Natural killer cell (primary cell): ENCODE results near the gene SESN1. TPM values are rescaled to one million over a fixed set of nuclear protein-coding genes. Genes with fewer than 3 reads are reported as not detected.

Experiments used
- ATAC-seq, 3 donors: fragments of 150-1000 bp in 2 of 3; fragments of 200-7000 bp in 1 of 3; cut with Tn5 transposase; 1 replicate in 1 of 3; 2 replicates in 2 of 3; pipeline ENCODE4 v1.10.0; 2021; ENCODE audit warnings: mild to moderate bottlenecking in 2 of 3, moderate library complexity in 2 of 3
- DNase-seq, 2 donors: peaks; one replicate each; pipeline versions ENCODE4 v3.0.0 to v3.0.0-alpha.2; 2013 to 2021; ENCODE audit warnings: mixed read lengths in 1 of 2
- H3K27ac ChIP-seq: one replicate; pipeline ENCODE4 v1.5.1; 2013; ENCODE audit warnings: mild to moderate bottlenecking, low read length
- H3K27me3 ChIP-seq: one replicate; pipeline ENCODE4 v1.6.1; 2013; ENCODE audit warnings: low read length; ENCODE audit not compliant: control insufficient read depth, insufficient read depth
- H3K36me3 ChIP-seq: one replicate; pipeline ENCODE4 v1.6.1; 2013; ENCODE audit warnings: low read length; ENCODE audit not compliant: control insufficient read depth, insufficient read depth
- H3K4me1 ChIP-seq: one replicate; pipeline ENCODE4 v1.6.1; 2013; ENCODE audit warnings: low read length; ENCODE audit not compliant: control insufficient read depth, insufficient read depth
- H3K4me3 ChIP-seq: one replicate; pipeline ENCODE4 v1.5.1; 2013; ENCODE audit warnings: low read length
- H3K9me3 ChIP-seq: one replicate; pipeline ENCODE4 v1.6.1; 2013; ENCODE audit warnings: low read length; ENCODE audit not compliant: control insufficient read depth, insufficient read depth
- H3K27ac Mint-ChIP-seq, 2 donors: one replicate each; pipeline ENCODE4 v1.8.0; 2022; ENCODE audit warnings: mild to moderate bottlenecking in 2 of 2, mixed read lengths in 2 of 2, moderate library complexity in 1 of 2
- H3K27me3 Mint-ChIP-seq, 2 donors: one replicate each; pipeline ENCODE4 v1.8.0; 2022; ENCODE audit warnings: low read depth in 2 of 2, mixed read lengths in 2 of 2
- H3K36me3 Mint-ChIP-seq: one replicate; pipeline ENCODE4 v1.8.0; 2022; ENCODE audit warnings: mixed read lengths
- H3K4me1 Mint-ChIP-seq, 2 donors: one replicate each; pipeline ENCODE4 v1.8.0; 2022; ENCODE audit warnings: mixed read lengths in 2 of 2
- H3K4me3 Mint-ChIP-seq: one replicate; pipeline ENCODE4 v1.8.0; 2022; ENCODE audit warnings: mild to moderate bottlenecking, moderate library complexity, mixed read lengths
- H3K9me3 Mint-ChIP-seq, 2 donors: one replicate each; pipeline ENCODE4 v1.8.0; 2022; ENCODE audit warnings: mixed read lengths in 2 of 2
- WGBS: methylation state at CpG from one replicate; pipeline ENCODE4 v1.1.7; 2013; ENCODE audit warnings: missing lambda C conversion rate; ENCODE audit not compliant: insufficient coverage; 5-methylcytosine and 5-hydroxymethylcytosine counted together
- intact Hi-C: fragments of 100-400 bp; cut with micrococcal nuclease; formaldehyde crosslinking; loops from one replicate; pipeline ENCODE4 v1.14.2; 2022
- total RNA-seq, 4 donors: library from RNA; stranded (reverse); fragments of 120-200 nt in 1 of 4; gene quantifications; one replicate each; pipeline versions ENCODE4 v1.2.3 to v1.2.4, GENCODE V29; 2013 to 2022
- TF ChIP-seq, protein P1 (sequence below): fragments of 200-600 bp; IDR thresholded peaks from one replicate; pipeline ENCODE4 v1.8.0; 2022; ENCODE audit warnings: antibody characterized with exemption

The SESN1 gene
- total RNA-seq, 3 donors from 2014 or later (not counting 1 experiment from before 2014, with no cell fraction given): 52.9 to 106 (median 68.9) TPM

GRCh38 chr6:108996208-108996607, 98.4 kb downstream of the SESN1 start:
- no peak for ATAC-seq
- H3K27ac ChIP-seq: no peak overlapping the region
- no peak overlapping the region for H3K27ac Mint-ChIP-seq
- H3K36me3 Mint-ChIP-seq: peaks cover 26% of the 10 kb centered on the region
- H3K4me1 ChIP-seq: no peaks in the 10 kb centered on the region
- no peaks in the 10 kb centered on the region for H3K9me3 Mint-ChIP-seq
- no peaks in the 10 kb centered on the region for H3K9me3 ChIP-seq
- no peak overlapping the region for H3K4me3 ChIP-seq
- H3K27me3 ChIP-seq: no peaks in the 10 kb centered on the region
- peaks cover 2 to 14% of the 10 kb centered on the region in 2 donors for H3K4me1 Mint-ChIP-seq
- no peak overlapping the region for H3K4me3 Mint-ChIP-seq
- TF ChIP-seq, protein P1, sequence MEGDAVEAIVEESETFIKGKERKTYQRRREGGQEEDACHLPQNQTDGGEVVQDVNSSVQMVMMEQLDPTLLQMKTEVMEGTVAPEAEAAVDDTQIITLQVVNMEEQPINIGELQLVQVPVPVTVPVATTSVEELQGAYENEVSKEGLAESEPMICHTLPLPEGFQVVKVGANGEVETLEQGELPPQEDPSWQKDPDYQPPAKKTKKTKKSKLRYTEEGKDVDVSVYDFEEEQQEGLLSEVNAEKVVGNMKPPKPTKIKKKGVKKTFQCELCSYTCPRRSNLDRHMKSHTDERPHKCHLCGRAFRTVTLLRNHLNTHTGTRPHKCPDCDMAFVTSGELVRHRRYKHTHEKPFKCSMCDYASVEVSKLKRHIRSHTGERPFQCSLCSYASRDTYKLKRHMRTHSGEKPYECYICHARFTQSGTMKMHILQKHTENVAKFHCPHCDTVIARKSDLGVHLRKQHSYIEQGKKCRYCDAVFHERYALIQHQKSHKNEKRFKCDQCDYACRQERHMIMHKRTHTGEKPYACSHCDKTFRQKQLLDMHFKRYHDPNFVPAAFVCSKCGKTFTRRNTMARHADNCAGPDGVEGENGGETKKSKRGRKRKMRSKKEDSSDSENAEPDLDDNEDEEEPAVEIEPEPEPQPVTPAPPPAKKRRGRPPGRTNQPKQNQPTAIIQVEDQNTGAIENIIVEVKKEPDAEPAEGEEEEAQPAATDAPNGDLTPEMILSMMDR: no peak
- intact Hi-C loops: no loop called here
- peaks cover 83% of the 10 kb centered on the region for H3K36me3 ChIP-seq
- DNase-seq: no peak
- no CpG with 5 or more reads among the region's 1 CpG for WGBS
- no peaks in the 10 kb centered on the region for H3K27me3 Mint-ChIP-seq

GRCh38 chr6:108995296-108995695, 99.3 kb downstream of the SESN1 start:
- DNase-seq: no peak

GRCh38 chr6:108993876-108994275, 100.8 kb downstream of the SESN1 start:
- whole genome bisulfite sequencing: 93% methylated on average over 2 of the region's 3 CpGs
- no peaks in the 10 kb centered on the region for H3K9me3 ChIP-seq
- no peaks in the 10 kb centered on the region for H3K4me1 ChIP-seq
- no peaks in the 10 kb centered on the region for H3K27me3 Mint-ChIP-seq
- peak overlapping the region in 1 of 2 donors; percentile 23 for H3K27ac Mint-ChIP-seq
- intact Hi-C loops: no loop called here
- H3K9me3 Mint-ChIP-seq: no peaks in the 10 kb centered on the region
- no peak overlapping the region for H3K4me3 ChIP-seq
- peaks cover 0 to 6% of the 10 kb centered on the region in 2 donors for H3K4me1 Mint-ChIP-seq
- peaks cover 88% of the 10 kb centered on the region for H3K36me3 ChIP-seq
- no peak for DNase-seq
- ATAC-seq: no peak
- H3K27me3 ChIP-seq: no peaks in the 10 kb centered on the region
- TF ChIP-seq, protein P1: no peak
- no peak overlapping the region for H3K27ac ChIP-seq
- peaks cover 32% of the 10 kb centered on the region for H3K36me3 Mint-ChIP-seq
- H3K4me3 Mint-ChIP-seq: no peak overlapping the region

More at GRCh38 chr6:108995296-108995695, 99.3 kb downstream of the SESN1 start:
- H3K36me3 Mint-ChIP-seq: peaks cover 34% of the 10 kb centered on the region
- peaks cover 90% of the 10 kb centered on the region for H3K36me3 ChIP-seq
- H3K4me3 Mint-ChIP-seq: no peak overlapping the region
- H3K27me3 ChIP-seq: no peaks in the 10 kb centered on the region
- no peak overlapping the region for H3K27ac ChIP-seq
- TF ChIP-seq, protein P1: no peak
- intact Hi-C loops: no loop called here
- H3K4me1 Mint-ChIP-seq: peaks cover 0 to 12% of the 10 kb centered on the region in 2 donors
- no peaks in the 10 kb centered on the region for H3K27me3 Mint-ChIP-seq
- H3K4me1 ChIP-seq: no peaks in the 10 kb centered on the region
- no peaks in the 10 kb centered on the region for H3K9me3 ChIP-seq
- no peak for ATAC-seq
- no peaks in the 10 kb centered on the region for H3K9me3 Mint-ChIP-seq
- H3K4me3 ChIP-seq: no peak overlapping the region
- H3K27ac Mint-ChIP-seq: no peak overlapping the region

- TF ChIP-seq, protein P1: no peak
- peaks cover 0 to 6% of the 10 kb centered on the region in 2 donors for H3K4me1 Mint-ChIP-seq
- H3K9me3 Mint-ChIP-seq: no peaks in the 10 kb centered on the region
- Histone ChIP-seq H3K4me3 (no peak overlapping the region), H3K4me1 (no peaks in the 10 kb centered on the region), H3K9me3 (no peaks in the 10 kb centered on the region), H3K27me3 (no peaks in the 10 kb centered on the region), H3K36me3 (peaks cover 89% of the 10 kb centered on the region), H3K27ac (no peak overlapping the region)
- no peaks in the 10 kb centered on the region for H3K27me3 Mint-ChIP-seq
- peaks cover 34% of the 10 kb centered on the region for H3K36me3 Mint-ChIP-seq
- H3K4me3 Mint-ChIP-seq: no peak overlapping the region
- intact Hi-C loops: no loop called here
- no peak overlapping the region for H3K27ac Mint-ChIP-seq
- ATAC-seq (no peak), DNase-seq (no peak)
- WGBS: 99% methylated on average over 3 of the region's 3 CpGs
Observed at GRCh38 chr6:108989700-108990099, 104.9 kb downstream of the SESN1 start.
